Heart left ventricle (tissue), 13 donors: ENCODE measurements around the gene ARPC5.

Experiments used
- POLR2A ChIP-seq, 2 donors: fragments of 450-650 bp; IDR thresholded peaks; one replicate each; pipeline ENCODE4 v1.6.1; 2017; ENCODE audit warnings: antibody characterized with exemption in 2 of 2, mild to moderate bottlenecking in 2 of 2, moderate library complexity in 2 of 2
- TF ChIP-seq, protein P1 (sequence below), 12 donors: fragments of 200-600 bp; sonication (generic) in 4 of 12; IDR thresholded peaks; one replicate each; pipeline versions ENCODE4 v1.5.0 to v1.8.0; 2018 to 2022; ENCODE audit warnings: antibody characterized with exemption in 12 of 12, mild to moderate bottlenecking in 5 of 12
- donor health status: ischemic (EF 13 %, LVEDD 7.1; RV severe dilation, severe dysfunction).
- donor health status: DM: no; HTN: yes; CAD: no.
- donor health status: DM: no; HTN: no; CAD: no.
- donor health status: ischemic (EF 25% LVEDD 6.9; RV normal size, moderate dysfunction).
- donor health status: ischemic (EF 25% LVEDD 5.7; RV mildly dilated, moderate dysfunction).
- donor health status: ischemic (EF 35%, LVEDD 5.7; RV mildly dilated, moderate dysfunction).
- donor health status: nonischemic (EF 11% LVEDD 7.7; RV severe dilation, severe dysfunction).
- donor health status: DM: yes; HTN: yes; CAD: no.
- donor health status: PGD.
- donor health status: ischemic (EF 29% LVEDD 5.4; RV normal size, mild dysfunction).
- donor health status: nonischemic (EF 23%, LVEDD 6.1; RV moderate dilation, normal function).

DNA sequence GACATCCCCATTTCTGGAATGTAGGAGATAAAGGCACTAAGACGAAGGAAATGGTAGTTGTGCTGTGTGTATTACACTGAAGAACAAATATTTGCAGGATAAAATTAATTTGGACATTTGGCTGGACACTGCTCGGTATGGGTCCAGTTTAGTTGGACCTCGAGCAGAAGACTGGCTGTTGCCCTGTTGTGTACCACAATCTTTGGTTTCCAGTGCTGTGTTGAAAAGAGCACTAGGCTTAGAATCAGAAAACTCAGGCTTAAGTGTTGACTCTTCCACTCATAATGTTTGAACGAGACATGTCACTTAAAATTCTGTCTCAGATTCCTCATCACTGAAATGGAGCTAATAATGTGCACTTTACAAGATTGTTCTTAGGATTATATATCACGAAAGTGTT lies 1.2 kb upstream of the ARPC5 start:
- TF ChIP-seq POLR2A (IDR thresholded peaks at IDR 0.05) = no peak
- TF ChIP-seq, protein P1, sequence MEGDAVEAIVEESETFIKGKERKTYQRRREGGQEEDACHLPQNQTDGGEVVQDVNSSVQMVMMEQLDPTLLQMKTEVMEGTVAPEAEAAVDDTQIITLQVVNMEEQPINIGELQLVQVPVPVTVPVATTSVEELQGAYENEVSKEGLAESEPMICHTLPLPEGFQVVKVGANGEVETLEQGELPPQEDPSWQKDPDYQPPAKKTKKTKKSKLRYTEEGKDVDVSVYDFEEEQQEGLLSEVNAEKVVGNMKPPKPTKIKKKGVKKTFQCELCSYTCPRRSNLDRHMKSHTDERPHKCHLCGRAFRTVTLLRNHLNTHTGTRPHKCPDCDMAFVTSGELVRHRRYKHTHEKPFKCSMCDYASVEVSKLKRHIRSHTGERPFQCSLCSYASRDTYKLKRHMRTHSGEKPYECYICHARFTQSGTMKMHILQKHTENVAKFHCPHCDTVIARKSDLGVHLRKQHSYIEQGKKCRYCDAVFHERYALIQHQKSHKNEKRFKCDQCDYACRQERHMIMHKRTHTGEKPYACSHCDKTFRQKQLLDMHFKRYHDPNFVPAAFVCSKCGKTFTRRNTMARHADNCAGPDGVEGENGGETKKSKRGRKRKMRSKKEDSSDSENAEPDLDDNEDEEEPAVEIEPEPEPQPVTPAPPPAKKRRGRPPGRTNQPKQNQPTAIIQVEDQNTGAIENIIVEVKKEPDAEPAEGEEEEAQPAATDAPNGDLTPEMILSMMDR (IDR thresholded peaks at IDR 0.05) = no peak
